HG02973 (cell line): ENCODE results near the gene PCDH15.

Source experiments
- ATAC-seq: cut with Tn5 transposase; IDR thresholded peaks from one replicate; pipeline ENCODE4 v1.9.1; 2021; ENCODE audit warnings: moderate library complexity; ENCODE audit not compliant: unreplicated experiment

PCDH15 gene

GRCh38 chr10:54800741-54801421 lies at the start of gene PCDH15:
Gene PCDH15 (minus strand): TSS chr10:54801231. CDS start chr10:54664262, 136,969 bp downstream.
- ATAC-seq: no peak

GRCh38 chr10:54843932-54844331 lies 42.9 kb upstream of the PCDH15 start:
- ATAC-seq: no peak

GRCh38 chr10:54843085-54843646 lies 42.1 kb upstream of the PCDH15 start:
- no peak for ATAC-seq

DNA sequence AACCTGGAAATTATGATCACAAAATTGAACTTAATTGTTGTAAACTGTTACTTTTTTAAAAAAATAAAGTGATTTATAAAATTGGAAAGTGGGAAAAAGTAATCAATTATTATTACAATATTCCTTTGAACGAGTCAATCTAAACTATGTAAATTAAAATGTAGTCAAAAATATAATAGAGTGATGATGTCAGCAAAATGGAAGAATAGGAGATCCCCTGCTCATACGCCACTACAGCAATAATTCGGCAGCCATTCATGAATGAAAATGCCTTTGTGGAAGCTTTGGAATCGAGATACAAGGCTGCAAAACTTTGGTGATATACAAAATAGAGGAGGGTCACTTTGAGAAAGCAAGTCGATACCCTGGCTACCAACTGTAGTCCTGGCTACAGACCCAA lies 36.4 kb upstream of the PCDH15 start:
- ATAC-seq: no peak

GRCh38 chr10:54833029-54833428 lies 32.0 kb upstream of the PCDH15 start:
- ATAC-seq: no peak

DNA sequence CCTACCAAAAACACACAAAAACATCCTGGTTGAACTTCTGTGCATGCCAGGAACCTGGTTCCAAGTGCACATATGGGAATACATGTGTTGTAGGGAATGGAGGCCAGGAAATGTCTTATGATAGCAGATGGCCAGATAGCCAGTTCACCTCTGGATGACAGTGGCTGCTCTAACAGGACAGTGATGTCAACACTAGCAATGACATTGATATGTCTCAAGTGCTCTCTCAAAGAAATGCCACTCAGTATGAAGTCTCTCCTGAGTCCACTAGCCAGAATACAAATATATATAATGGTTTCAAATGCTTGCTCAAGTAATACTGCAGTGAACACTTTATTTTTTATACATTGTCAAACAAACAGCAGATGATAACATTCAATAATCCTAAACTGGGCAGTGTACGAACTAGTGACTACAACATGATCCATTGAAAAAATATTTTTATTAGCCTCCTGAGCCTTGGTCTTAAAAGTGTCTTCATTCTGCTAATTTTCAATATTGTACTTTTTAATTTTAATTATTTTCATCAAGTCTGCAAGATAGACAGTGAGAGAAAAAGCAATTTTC lies 26.0 kb upstream of the PCDH15 start:
- no peak for ATAC-seq

- no peak for ATAC-seq
These were observed 14.6 kb upstream of the PCDH15 start for GRCh38 chr10:54815583-54815982.

- no peak for ATAC-seq
These were observed 7.3 kb upstream of the PCDH15 start for GRCh38 chr10:54808186-54808935.

GRCh38 chr10:54799506-54799905 lies 1.5 kb downstream of the PCDH15 start:
- no peak for ATAC-seq

GRCh38 chr10:54797636-54798321 lies 3.3 kb downstream of the PCDH15 start:
- no peak for ATAC-seq

DNA sequence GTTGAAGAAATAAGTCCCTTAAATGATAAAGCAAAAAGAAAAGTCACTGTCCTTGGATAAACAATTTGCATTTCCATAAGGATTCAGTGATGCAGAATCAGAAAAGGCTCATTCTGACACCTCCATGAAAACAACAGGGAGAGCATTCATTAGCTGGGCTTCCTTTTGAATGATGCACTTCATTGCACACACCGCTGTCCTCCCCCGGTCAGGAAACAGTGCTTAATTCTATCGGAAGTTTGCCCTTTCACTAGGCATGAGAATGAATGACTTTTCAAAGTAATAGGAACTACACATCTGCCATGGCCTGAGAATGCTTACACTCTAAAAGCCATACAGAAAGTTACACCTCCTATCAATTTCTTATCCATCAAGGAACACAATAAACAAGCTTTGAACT lies 4.2 kb downstream of the PCDH15 start:
- ATAC-seq: no peak

- ATAC-seq: no peak
These were observed 24.4 kb downstream of the PCDH15 start for GRCh38 chr10:54776622-54777021.

DNA sequence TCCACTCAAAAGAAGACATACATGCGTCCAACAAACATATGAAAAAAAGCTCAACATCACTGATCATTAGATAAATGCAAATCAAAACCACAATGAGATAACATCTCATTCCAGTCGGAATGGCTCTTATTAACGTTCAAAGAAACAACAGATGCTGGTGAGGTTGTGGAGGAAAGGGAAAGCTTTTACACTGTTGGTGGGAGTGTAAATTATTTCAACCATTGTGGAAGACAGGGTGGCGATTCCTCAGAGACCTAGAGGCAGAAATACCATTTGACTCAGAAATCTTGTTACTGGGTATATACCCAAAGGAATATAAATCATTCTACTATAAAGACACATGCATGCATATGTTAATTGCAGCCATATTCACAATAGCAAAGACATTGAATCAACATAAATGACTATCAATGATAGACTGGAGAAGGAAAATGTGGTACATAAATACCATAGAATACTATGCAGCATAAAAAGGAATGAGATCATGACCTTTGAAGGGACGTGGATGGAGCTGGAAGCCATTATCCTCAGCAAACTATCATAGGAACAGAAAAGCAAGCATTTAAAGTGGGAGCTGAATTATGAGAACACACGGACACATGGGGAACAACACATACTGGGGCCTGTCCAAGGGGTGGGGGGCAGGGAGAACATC lies 28.4 kb downstream of the PCDH15 start:
- ATAC-seq: no peak

GRCh38 chr10:54769051-54769450 lies 32.0 kb downstream of the PCDH15 start:
- no peak for ATAC-seq

DNA sequence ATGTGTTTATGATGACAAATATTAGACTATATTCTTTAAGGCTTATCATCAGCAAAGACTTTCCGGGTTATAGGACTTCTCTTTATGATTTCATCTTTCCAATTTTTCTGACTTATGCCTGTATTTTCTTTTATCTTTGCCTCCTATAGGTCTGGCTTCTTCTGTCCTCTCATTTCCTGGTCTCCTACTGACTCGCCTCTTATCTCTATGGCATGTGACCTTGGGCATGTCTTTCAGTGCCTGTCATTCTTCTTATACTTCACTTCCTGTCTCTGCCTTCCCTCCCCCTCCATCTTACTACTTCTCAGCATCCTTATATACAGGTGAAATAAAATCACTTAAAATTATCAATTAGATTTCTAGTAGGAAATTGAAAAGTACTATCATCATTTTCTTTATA lies 42.2 kb downstream of the PCDH15 start:
- ATAC-seq: no peak

GRCh38 chr10:54749623-54750022 lies 51.4 kb downstream of the PCDH15 start:
- no peak for ATAC-seq

GRCh38 chr10:54745436-54745835 lies 55.6 kb downstream of the PCDH15 start:
- no peak for ATAC-seq

DNA sequence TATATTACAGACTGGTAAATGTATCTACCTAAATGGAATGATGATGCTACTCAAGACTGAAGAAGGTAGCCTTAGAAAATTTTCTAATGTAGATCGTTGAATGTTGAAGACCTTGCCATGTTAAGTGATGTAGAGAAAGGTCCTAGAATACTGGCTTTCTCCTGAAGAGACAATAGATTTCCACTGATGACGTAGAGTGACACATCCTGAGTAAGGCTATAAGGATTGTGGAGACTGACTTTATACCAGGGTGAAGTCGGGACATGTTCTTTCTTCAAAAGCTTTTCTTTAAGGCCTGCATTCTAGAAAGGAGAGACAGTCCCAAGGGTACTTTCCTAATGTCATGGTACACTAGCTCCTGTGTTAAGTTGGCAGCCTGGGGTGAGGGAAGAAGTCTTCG lies 58.6 kb downstream of the PCDH15 start:
- ATAC-seq: no peak

DNA sequence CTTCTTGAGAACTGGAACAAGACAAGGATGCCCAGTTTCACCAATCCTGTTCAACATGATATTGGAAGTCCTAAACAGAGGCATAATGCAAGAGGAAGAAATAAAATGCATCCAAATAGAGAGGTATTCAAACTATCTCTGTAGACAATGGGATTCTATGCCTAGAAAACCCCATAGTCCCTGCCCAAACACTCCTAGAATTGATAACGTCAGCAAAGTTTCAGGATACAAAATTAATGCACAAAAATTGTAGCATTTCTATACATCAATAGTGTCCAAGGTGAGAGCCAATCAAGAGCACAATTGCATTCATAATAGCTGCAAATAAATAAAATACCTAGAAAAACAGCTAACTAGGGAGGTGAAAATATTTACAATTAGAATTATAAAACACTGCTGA lies 72.5 kb downstream of the PCDH15 start:
- ATAC-seq: no peak

- no peak for ATAC-seq
These were observed 79.0 kb downstream of the PCDH15 start for GRCh38 chr10:54722075-54722474.

DNA sequence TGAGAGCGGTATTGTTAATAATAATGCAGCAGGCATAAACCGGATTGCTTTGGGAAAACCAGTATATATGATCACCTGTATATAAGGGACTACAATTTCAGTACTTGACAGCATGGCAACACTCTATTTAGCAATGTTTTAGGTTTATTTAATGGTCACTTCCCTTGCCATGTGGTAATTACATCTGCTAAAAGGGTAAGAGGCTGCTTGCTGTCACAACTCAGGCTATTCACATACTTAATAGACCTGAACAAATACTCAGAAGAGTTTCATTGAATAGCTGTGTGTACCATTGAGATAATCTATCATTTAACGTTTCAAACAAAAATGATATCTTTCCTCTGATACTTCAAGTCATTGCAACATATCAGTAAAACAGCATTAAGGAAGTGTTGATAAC lies 90.1 kb downstream of the PCDH15 start:
- no peak for ATAC-seq
